NB4 (cell line): ENCODE measurements around the gene REC114.

Experiments
- POLR2A ChIP-seq: IDR thresholded peaks from 2 replicates; pipeline ENCODE4 v1.6.1; 2011; ENCODE audit warnings: mild to moderate bottlenecking; ENCODE audit not compliant: insufficient read length; ENCODE audit errors: extremely low read depth
- TF ChIP-seq, protein P1 (sequence below): IDR thresholded peaks from one replicate; pipeline ENCODE4 v1.5.1; 2012; ENCODE audit warnings: low read depth, low read length

GRCh38 chr15:73474785-73475184 lies 31.8 kb downstream of the REC114 start:
- TF ChIP-seq, protein P1, sequence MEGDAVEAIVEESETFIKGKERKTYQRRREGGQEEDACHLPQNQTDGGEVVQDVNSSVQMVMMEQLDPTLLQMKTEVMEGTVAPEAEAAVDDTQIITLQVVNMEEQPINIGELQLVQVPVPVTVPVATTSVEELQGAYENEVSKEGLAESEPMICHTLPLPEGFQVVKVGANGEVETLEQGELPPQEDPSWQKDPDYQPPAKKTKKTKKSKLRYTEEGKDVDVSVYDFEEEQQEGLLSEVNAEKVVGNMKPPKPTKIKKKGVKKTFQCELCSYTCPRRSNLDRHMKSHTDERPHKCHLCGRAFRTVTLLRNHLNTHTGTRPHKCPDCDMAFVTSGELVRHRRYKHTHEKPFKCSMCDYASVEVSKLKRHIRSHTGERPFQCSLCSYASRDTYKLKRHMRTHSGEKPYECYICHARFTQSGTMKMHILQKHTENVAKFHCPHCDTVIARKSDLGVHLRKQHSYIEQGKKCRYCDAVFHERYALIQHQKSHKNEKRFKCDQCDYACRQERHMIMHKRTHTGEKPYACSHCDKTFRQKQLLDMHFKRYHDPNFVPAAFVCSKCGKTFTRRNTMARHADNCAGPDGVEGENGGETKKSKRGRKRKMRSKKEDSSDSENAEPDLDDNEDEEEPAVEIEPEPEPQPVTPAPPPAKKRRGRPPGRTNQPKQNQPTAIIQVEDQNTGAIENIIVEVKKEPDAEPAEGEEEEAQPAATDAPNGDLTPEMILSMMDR: no peak
- TF ChIP-seq POLR2A: no peak
